Right cardiac atrium (tissue), 5 donors: ENCODE data around the gene CCDC88A. TPM values are rescaled to one million over a fixed set of nuclear protein-coding genes. Genes with fewer than 3 reads are reported as not detected.
A peak's percentile ranks its signal among the peaks of the same experiment; 100 is the strongest.
"Not testable (repeated sequence)": the region's sequence is repeated elsewhere in the genome, so short reads cannot be mapped to it uniquely, and the experiment has no call there.

Experiments used
- ATAC-seq, 2 donors: fragments of 200-7000 bp; cut with Tn5 transposase; one replicate each; pipeline versions ENCODE4 v1.8.0 to v1.9.1; 2020; ENCODE audit warnings: moderate library complexity in 2 of 2, mild to moderate bottlenecking in 1 of 2
- DNase-seq, 3 donors: peaks; one replicate each; pipeline ENCODE4 v3.0.0-alpha.2; 2020
- H3K27ac ChIP-seq: one replicate; pipeline ENCODE4 v1.5.1; 2013; ENCODE audit warnings: mild to moderate bottlenecking, low read length, control low read depth, moderate library complexity
- H3K27me3 ChIP-seq: one replicate; pipeline ENCODE4 v1.6.1; 2013; ENCODE audit not compliant: control insufficient read depth, insufficient read depth
- H3K4me1 ChIP-seq: one replicate; pipeline ENCODE4 v1.6.1; 2013; ENCODE audit warnings: low read length; ENCODE audit not compliant: control insufficient read depth, insufficient read depth
- H3K4me3 ChIP-seq: one replicate; pipeline ENCODE4 v1.5.1; 2013; ENCODE audit warnings: low read length, control low read depth
- H3K9me3 ChIP-seq: one replicate; pipeline ENCODE4 v1.6.1; 2013; ENCODE audit warnings: low read length; ENCODE audit not compliant: control insufficient read depth
- WGBS: extraction: QIAGEN DNeasy Blood & Tissue Kit; methylation state at CpG from one replicate; pipeline ENCODE4 v1.1.7; 2013; 5-methylcytosine and 5-hydroxymethylcytosine counted together
- intact Hi-C, 4 donors: fragments of 100-400 bp; cut with DNase I; formaldehyde crosslinking; loops; one replicate each; pipeline versions ENCODE4 v1.11.0 to v1.14.0; 2022 to 2023
- long read RNA-seq, 4 donors: library from polyadenylated mRNA; unstranded; transcript quantifications; one replicate each; pipeline ENCODE4 v2.0.0, GENCODE V29; 2020 to 2021
- polyA plus RNA-seq: library from polyadenylated mRNA; stranded (reverse); fragments of 200-250 nt; gene quantifications from one replicate; pipeline ENCODE4 v1.2.3, GENCODE V29; 2013
- total RNA-seq, 4 donors: library from RNA; stranded (reverse); fragmentation: NEBNext Ultra II Directional; extraction: Animal tissue kit (Norgen Biotek cat#: 25700); gene quantifications; one replicate each; pipeline ENCODE4 v1.2.1, GENCODE V29; 2021
- donor health status: healthy with polysubstance abuse.
- donor health status: DM: no; HTN: yes; CAD: no.
- donor health status: DM: no; HTN: no; CAD: no.
- donor health status: DM: no; HTN: yes; CAD: no; lungs with severe emphysema.
- donor health status: DM: yes; HTN: yes; CAD: no.

CCDC88A gene
- 10 to 100 TPM; 30.9 to 40.6 (median 32.4) TPM for total RNA-seq
- polyA plus RNA-seq, result 18.1 TPM
- long read RNA-seq, donor 1, full-length matches to known transcripts, result 2 of 57 reads
- long read RNA-seq, donor 1, partial matches to known transcripts, result 54 of 57 reads
- long read RNA-seq, donor 1, other reads (novel, unspliced or antisense), result 1 of 57 reads
- long read RNA-seq, donor 2, partial matches to known transcripts, result 4 of 5 reads
- long read RNA-seq, donor 2, other reads (novel, unspliced or antisense), result 0 of 5 reads
- long read RNA-seq, donor 3, full-length matches to known transcripts, result 3 of 53 reads
- long read RNA-seq, donor 3, partial matches to known transcripts, result 48 of 53 reads
- long read RNA-seq, donor 3, other reads (novel, unspliced or antisense), result 2 of 53 reads
- long read RNA-seq, donor 4, partial matches to known transcripts, result 1 of 1 reads
- long read RNA-seq, donor 4, other reads (novel, unspliced or antisense), result 0 of 1 reads

- DNase-seq (peak; percentile 98 to 100 (median 98)), ATAC-seq (peak; percentile 98 to 99)
- peak within 1 kb of the TSS; percentile 78 for H3K27ac ChIP-seq
- no peaks in the 10 kb centered on the region for H3K9me3 ChIP-seq
- intact Hi-C loops, result loop anchor here in 1 of 4 donors (10.0 kb wide), 1 partner anchor 55 kb away; no protein-coding TSS in a partner anchor
- H3K27me3 ChIP-seq, result no peaks in the 10 kb centered on the region
- H3K4me1 ChIP-seq, result no peaks in the 10 kb centered on the region
- WGBS, result under 1% methylated on average over 62 of the region's 62 CpGs
- peak within 1 kb of the TSS; percentile 65 for H3K4me3 ChIP-seq
These were observed at the start of gene CCDC88A for GRCh38 chr2:55419679-55420438. Gene CCDC88A (minus strand): TSS chr2:55419856. CDS start chr2:55419079, 777 bp downstream.

GRCh38 chr2:55461679-55462078, 42.0 kb upstream of the CCDC88A start:
- Histone ChIP-seq H3K4me3 (no peak overlapping the region), H3K9me3 (no peaks in the 10 kb centered on the region), H3K4me1 (no peaks in the 10 kb centered on the region), H3K27me3 (no peaks in the 10 kb centered on the region), H3K27ac (no peak overlapping the region)
- 73% methylated on average over 2 of the region's 2 CpGs for WGBS
- no peak for ATAC-seq
- intact Hi-C loops, result no loop called here
- DNase-seq, result no peak

- Histone ChIP-seq H3K4me3 (no peak overlapping the region), H3K27me3 (no peaks in the 10 kb centered on the region), H3K27ac (no peak overlapping the region), H3K9me3 (no peaks in the 10 kb centered on the region), H3K4me1 (no peaks in the 10 kb centered on the region)
- DNase-seq, result no peak
- ATAC-seq, result no peak
- 71% methylated on average over 3 of the region's 3 CpGs for WGBS
- intact Hi-C loops, result no loop called here
These were observed 40.9 kb upstream of the CCDC88A start for GRCh38 chr2:55460562-55460961.

GRCh38 chr2:55459714-55460274, 40.1 kb upstream of the CCDC88A start:
- no peak for DNase-seq
- Histone ChIP-seq H3K27me3 (no peaks in the 10 kb centered on the region), H3K27ac (no peak overlapping the region), H3K4me1 (no peaks in the 10 kb centered on the region), H3K4me3 (no peak overlapping the region), H3K9me3 (no peaks in the 10 kb centered on the region)
- intact Hi-C loops, result no loop called here
- ATAC-seq, result no peak
- 90% methylated on average over 11 of the region's 11 CpGs for WGBS

GRCh38 chr2:55459279-55459678, 39.6 kb upstream of the CCDC88A start:
- Histone ChIP-seq H3K4me1 (no peaks in the 10 kb centered on the region), H3K4me3 (no peak overlapping the region), H3K27ac (no peak overlapping the region), H3K9me3 (no peaks in the 10 kb centered on the region), H3K27me3 (no peaks in the 10 kb centered on the region)
- ATAC-seq (no peak), DNase-seq (no peak)
- intact Hi-C loops, result no loop called here
- 74% methylated on average over 3 of the region's 3 CpGs for WGBS

GRCh38 chr2:55454121-55454520, 34.5 kb upstream of the CCDC88A start:
- no peaks in the 10 kb centered on the region for H3K27me3 ChIP-seq
- ATAC-seq (no peak), DNase-seq (no peak)
- no peak overlapping the region for H3K4me3 ChIP-seq
- no peaks in the 10 kb centered on the region for H3K4me1 ChIP-seq
- H3K27ac ChIP-seq, result no peak overlapping the region
- no peaks in the 10 kb centered on the region for H3K9me3 ChIP-seq
- 88% methylated on average over 5 of the region's 5 CpGs for WGBS
- intact Hi-C loops, result no loop called here

GRCh38 chr2:55452879-55453278, 33.2 kb upstream of the CCDC88A start:
- ATAC-seq (no peak), DNase-seq (no peak)
- Histone ChIP-seq H3K27ac (no peak overlapping the region), H3K9me3 (no peaks in the 10 kb centered on the region), H3K4me3 (no peak overlapping the region), H3K4me1 (no peaks in the 10 kb centered on the region), H3K27me3 (no peaks in the 10 kb centered on the region)
- intact Hi-C loops, result no loop called here
- WGBS, result 90% methylated on average over 2 of the region's 2 CpGs

GRCh38 chr2:55451699-55452098, 32.0 kb upstream of the CCDC88A start:
- DNase-seq (no peak), ATAC-seq (no peak)
- intact Hi-C loops, result no loop called here
- Histone ChIP-seq H3K27ac (no peak overlapping the region), H3K4me1 (no peaks in the 10 kb centered on the region), H3K4me3 (no peak overlapping the region), H3K27me3 (no peaks in the 10 kb centered on the region), H3K9me3 (no peaks in the 10 kb centered on the region)
- WGBS, result 60% methylated on average over 2 of the region's 2 CpGs

GRCh38 chr2:55450014-55450413, 30.4 kb upstream of the CCDC88A start:
- H3K4me3 ChIP-seq, intact Hi-C loops, H3K9me3 ChIP-seq, H3K4me1 ChIP-seq, H3K27ac ChIP-seq, DNase-seq, H3K27me3 ChIP-seq: not testable (repeated sequence)
- whole genome bisulfite sequencing, result 93% methylated on average over 3 of the region's 3 CpGs
- ATAC-seq, result peak; percentile 72 to 76

- H3K4me1 ChIP-seq, H3K4me3 ChIP-seq, H3K9me3 ChIP-seq, H3K27me3 ChIP-seq, H3K27ac ChIP-seq, intact Hi-C loops, ATAC-seq: not testable (repeated sequence)
- WGBS, result 93% methylated on average over 29 of the region's 29 CpGs
- peak in 1 of 3 donors; percentile 20 for DNase-seq
These were observed 22.5 kb upstream of the CCDC88A start for GRCh38 chr2:55442045-55442760.
